Umbilical cord (tissue), 2 donors: ENCODE results near the gene LCE3B. TPM values are rescaled to one million over a fixed set of nuclear protein-coding genes. Genes with fewer than 3 reads are reported as not detected.

ENCODE experiments used
- DNase-seq: peaks from one replicate; pipeline ENCODE4 v3.0.0-alpha.2; 2015; ENCODE audit warnings: low spot score
- total RNA-seq: library from RNA; depleted of rRNA; stranded (reverse); fragments of >200 nt; gene quantifications from one replicate; pipeline ENCODE4 v1.2.3, GENCODE V29; 2014; ENCODE audit warnings: low replicate concordance; ENCODE audit not compliant: insufficient read depth

Gene LCE3B
- total RNA-seq, 1 donor from 2014 or later: not detected

- no peak for DNase-seq
Observed at GRCh38 chr1:152658649-152659048, 45.0 kb downstream of the LCE3B start.

GRCh38 chr1:152663098-152663497 is 49.5 kb downstream of the LCE3B start, which contains the start of gene LCE2D:
Gene LCE2D, plus strand, starts transcription at chr1:152663380. Its CDS starts 726 bp downstream, at chr1:152664106.
- DNase-seq: no peak

Other genes with a start within 250 kb of the LCE3B start
- 0.72 TPM for gene CRNN, start 199.5 kb upstream of the LCE3B start, total RNA-seq
- not detected for gene LCE5A, start 103.0 kb upstream of the LCE3B start, total RNA-seq
- gene CRCT1, start 99.3 kb upstream of the LCE3B start, total RNA-seq: not detected
- not detected for gene LCE3E, start 47.0 kb upstream of the LCE3B start, total RNA-seq
- gene LCE3D, start 33.3 kb upstream of the LCE3B start, total RNA-seq: 2.4 TPM
- not detected for gene LCE3C, start 13.6 kb upstream of the LCE3B start, total RNA-seq
- gene LCE3A, start 9.3 kb downstream of the LCE3B start, total RNA-seq: not detected
- gene LCE2D, start 49.6 kb downstream of the LCE3B start, total RNA-seq: not detected
- gene LCE2C, start 61.5 kb downstream of the LCE3B start, total RNA-seq: not detected
- gene LCE2B, start 72.3 kb downstream of the LCE3B start, total RNA-seq: not detected
- not detected for gene LCE2A, start 84.5 kb downstream of the LCE3B start, total RNA-seq
- gene LCE4A, start 94.3 kb downstream of the LCE3B start, total RNA-seq: not detected
- gene KPRP, start 144.2 kb downstream of the LCE3B start, total RNA-seq: 1.7 TPM
- not detected for gene LCE1F, start 161.3 kb downstream of the LCE3B start, total RNA-seq
- not detected for gene LCE1E, start 172.4 kb downstream of the LCE3B start, total RNA-seq
- gene LCE1D, start 182.9 kb downstream of the LCE3B start, total RNA-seq: not detected
- gene LCE1C, start 192.8 kb downstream of the LCE3B start, total RNA-seq: not detected
- not detected for gene LCE1B, start 198.2 kb downstream of the LCE3B start, total RNA-seq
- gene LCE1A, start 213.7 kb downstream of the LCE3B start, total RNA-seq: not detected
- gene LCE6A, start 229.0 kb downstream of the LCE3B start, total RNA-seq: not detected
- not detected for gene LCE7A, start 246.2 kb downstream of the LCE3B start, total RNA-seq